ENCODE data around the gene C20orf202.

Gene C20orf202

DNA sequence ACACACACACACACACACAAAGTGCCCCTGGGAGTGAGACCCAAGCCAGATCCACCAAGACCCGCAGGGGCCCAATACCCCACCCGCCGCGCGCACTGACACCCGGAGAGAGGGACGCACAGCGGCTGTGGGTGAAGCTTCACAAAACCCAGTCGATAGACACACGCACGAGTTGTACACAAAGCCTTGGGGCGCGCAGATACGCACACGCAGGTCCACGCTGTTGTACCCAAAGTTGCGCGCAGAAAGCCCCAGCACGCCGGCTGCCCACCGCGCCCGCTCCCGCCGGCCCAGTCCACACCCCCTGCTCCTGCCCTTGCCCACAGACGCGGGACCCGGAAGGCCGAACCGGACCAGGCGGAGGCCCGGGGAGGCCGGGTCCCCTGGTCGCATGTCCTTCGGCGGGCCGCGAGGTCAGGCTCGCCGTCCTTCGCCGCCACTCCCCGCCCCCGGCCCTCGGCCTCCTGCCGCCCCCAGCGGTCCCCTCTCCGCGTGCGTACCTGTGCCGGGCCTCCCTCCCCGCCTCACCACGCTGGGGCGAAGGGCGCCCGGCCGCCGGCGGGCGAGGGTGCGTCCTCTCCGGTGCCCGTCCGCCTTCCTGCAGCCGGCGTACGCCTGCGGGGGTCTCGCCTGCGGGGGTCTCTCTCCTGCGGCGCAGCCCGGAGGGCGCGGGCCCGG is 18.5 kb upstream of the C20orf202 start, which contains the start of gene TMEM74B:
TSS of gene TMEM74B (minus strand) at position 344 of the 678 bp plus-strand sequence. CDS start 1,180 bp downstream, outside the sequence.
- DNase-seq, result no peak

DNA sequence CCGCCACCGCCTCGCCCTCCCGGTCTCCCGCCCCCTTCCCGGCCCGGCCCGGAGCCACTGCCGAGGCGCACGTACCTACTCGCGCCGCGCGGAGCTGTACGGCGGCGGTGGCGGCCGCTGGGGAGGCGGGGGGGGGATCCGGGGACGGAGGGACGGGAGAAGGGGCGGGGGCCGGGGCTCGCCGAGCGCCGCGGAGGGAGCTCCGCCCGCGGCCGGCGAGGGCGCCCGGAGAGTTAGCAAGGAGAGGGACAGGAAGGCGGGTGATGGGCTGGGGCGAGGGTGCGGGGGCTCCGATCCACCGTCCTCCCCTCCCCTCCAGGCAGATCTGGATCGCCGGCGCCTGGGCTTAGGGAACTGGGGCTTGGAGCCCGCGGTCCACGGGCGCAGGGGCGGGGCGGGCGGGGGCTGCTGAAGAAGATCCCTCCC is 17.9 kb upstream of the C20orf202 start:
- no peak for DNase-seq

DNA sequence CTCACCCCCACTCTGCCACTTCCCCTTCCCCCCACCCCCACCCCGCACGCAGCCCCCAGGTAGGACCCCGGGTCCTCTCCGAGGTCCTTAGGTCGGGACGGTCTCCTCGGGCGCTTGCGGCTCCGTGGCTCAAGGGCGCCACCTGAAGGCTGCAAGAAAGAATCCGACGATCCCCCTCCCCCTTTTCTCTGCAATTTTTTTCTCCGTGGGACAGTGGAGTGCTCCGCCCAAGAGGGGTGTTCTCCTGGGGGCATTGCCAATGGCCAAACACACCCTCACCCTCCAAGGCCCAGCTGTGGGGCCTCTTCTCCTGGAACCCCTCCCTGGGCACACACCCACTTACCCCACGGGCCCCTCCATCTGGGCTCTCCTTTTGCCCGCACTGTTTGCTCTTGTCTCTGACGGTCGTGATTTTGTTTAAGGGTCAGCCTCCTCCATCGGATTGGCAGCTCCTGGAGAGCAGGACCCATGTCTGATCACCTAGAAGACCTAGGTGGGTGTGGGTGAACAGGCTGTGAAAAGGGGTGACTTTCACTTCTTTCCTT is 17.4 kb upstream of the C20orf202 start:
- peak; percentile 51 for DNase-seq

- DNase-seq, result no peak
These were observed 16.8 kb upstream of the C20orf202 start for GRCh38 chr20:1186367-1186991.

DNA sequence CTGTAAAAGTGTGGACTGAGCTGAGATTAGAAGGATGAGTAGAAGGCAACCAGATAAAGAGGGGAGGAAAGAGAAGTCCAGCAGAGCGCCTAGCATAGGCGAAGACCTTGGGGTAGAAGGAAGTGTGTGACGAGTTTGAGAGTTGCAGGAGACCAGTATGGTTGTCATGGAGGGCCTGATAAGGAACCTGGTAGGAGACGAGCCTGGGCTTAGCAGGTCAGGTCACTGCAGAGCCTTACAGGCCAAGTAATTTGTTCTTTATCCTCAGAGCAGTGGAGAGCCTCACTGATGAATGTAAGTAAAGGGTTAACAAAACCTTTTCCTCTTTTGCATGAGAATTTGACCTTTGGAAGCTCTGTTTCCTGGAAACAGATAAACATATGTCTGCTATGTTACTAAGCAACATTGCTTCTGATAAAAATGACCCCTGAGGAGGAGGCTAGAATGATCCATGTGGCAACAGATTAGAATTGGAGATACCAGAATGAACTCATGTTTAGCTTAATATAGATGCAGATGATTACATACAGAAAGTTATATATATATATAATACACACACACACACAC is 15.6 kb upstream of the C20orf202 start:
- no peak for DNase-seq

DNA sequence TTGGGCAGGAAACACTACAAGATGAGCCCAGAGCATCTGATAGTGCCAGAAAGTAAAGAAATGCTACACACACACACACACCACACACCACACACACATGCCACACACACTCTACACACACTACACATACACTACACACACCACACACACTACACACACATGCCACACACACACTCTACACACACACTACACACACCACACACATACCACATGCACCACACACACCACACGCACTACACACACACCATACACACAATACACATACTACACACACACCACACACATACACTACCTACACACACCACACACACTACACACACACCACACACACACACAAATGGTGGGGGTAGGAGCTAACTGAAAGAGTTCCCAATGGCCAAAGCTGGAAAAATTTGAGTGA is 14.9 kb upstream of the C20orf202 start:
- DNase-seq, result no peak

- DNase-seq, result no peak
These were observed 13.4 kb upstream of the C20orf202 start for GRCh38 chr20:1189827-1190226.

DNA sequence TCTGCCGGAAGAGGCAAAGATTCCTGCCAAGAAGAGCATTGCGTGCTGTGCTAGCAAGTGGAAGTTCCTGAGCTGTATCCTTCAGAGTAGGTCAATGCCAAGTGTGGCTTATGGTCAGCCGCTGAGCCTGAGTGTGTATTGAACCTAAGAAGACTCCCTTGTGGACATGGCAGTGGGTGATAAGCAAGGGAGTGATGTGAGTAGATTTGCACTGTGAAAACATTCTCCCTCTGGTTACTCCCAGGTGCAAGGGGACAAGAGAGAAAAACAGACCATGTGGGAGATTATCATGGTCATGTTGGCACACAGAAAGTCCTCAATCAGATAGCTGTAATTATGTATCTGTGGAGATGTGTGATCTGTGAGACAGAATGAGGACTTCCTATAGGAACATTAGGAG is 12.4 kb upstream of the C20orf202 start:
- no peak for DNase-seq

DNA sequence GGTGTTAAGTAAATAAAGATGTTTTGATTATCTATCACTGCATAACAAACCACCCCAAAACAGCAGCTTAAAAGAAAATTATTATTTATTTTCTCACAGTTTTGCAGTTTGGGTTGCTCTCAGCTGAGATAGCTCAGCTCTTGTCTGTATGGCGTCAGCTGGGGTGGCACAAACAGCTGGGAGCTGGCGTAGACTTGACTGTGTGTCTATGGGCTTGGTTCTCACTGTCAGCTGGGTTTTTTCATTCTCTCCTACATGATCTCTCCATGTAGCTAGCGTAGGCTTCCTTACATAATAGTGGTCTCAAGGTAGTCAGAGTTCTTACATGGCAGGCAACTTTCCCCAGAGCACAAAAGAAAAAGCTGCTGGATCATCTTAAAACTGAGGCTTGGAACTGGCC is 12.0 kb upstream of the C20orf202 start:
- no peak for DNase-seq

- no peak for DNase-seq
These were observed 8.0 kb upstream of the C20orf202 start for GRCh38 chr20:1195226-1195625.

DNA sequence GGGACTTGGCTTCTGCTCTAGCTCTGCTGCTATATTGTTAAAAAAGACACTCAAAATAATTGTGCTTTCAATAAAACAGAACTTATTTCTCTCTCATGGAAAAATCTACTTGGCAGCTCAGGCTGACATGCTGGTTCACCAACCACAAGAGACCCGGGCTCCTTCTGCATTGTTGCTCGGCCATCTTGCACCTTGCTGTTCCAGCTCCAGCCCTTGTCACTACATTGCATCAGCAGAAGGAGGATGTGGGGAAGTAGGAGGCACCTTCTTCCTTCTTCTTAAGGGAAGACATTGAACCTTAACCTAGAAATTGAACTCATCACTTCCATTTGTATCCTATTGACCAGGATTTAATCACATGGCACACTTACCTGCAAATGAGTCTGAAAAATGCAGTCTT is 6.6 kb upstream of the C20orf202 start:
- DNase-seq, result no peak

DNA sequence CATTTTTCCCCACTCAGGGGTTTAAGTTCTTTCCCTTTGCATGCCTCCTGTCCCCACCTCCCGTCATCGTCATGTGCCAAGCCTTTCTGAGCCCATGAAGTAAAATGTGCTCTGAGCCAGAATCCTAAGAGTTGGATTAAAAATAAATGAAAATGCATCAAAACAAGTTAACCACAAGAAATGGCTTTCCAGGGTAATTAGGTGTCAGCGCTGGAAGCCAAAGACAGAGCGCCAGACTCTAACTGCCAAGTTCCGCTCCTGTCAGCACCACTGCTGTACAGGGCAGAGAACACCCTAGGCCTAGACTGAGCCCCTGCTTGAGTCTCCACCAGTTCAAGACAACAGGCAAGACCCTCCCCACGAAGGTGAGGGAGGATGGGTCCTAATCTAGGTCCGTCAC is 5.5 kb upstream of the C20orf202 start:
- no peak for DNase-seq

- no peak for DNase-seq
These were observed 4.5 kb upstream of the C20orf202 start for GRCh38 chr20:1198751-1199150.

DNA sequence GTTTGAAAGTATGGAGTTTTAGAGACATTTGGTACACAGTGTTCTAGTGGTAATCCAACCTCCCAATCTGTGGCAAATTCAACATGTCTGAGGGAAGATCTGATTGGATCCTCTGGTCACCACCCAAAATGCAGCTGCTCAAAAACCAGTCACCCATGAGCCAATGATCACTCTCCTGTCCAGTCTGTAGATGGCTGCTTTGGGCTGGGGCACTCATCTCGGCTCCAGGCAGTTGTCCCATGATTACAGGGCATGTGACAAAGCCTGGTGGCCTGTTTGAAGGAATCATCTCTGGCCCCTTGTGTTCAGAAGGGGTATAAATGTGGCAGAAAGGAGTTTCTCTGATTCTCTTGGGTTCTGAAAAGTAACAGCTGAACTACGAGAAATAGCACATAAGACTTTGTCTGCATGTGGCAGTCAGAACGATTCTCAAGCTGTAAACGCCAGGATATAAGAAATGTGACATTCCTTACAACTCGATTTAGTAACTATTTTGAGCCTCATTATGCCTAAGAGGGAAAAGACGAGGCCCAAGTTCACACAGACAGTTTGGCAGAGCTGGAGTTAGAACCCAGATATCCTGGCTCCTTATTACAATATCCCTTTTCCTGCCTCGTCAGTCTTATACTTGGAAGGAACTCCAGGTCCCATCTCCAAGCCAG is 3.9 kb upstream of the C20orf202 start:
- DNase-seq, result no peak

GRCh38 chr20:1199964-1200363 is 3.3 kb upstream of the C20orf202 start:
- no peak for DNase-seq

- DNase-seq, result no peak
These were observed 376 bp downstream of the C20orf202 start for GRCh38 chr20:1203630-1204029.

GRCh38 chr20:1204113-1204512 is 859 bp downstream of the C20orf202 start:
- no peak for DNase-seq

DNA sequence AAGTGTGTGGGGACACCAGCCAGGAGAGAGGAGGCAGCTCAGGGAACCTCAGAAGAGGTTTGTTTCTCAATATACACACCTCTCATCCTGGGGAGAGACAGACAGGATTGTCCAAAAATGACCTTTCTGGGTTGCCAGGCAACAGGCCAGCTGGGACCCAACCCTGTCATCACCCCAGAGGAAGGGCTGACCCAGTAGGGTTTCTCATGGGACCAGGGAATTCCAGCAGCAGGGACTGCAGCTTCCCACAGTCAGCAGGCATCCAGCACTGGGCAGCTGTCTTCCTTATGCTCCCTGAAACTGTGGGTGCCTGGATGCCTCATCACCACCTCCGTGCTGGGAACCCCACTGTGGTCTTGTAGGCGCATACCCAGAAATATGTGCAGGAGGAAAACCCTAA is 1.3 kb downstream of the C20orf202 start:
- DNase-seq, result no peak

- no peak for DNase-seq
These were observed 2.5 kb downstream of the C20orf202 start for GRCh38 chr20:1205802-1206201.

DNA sequence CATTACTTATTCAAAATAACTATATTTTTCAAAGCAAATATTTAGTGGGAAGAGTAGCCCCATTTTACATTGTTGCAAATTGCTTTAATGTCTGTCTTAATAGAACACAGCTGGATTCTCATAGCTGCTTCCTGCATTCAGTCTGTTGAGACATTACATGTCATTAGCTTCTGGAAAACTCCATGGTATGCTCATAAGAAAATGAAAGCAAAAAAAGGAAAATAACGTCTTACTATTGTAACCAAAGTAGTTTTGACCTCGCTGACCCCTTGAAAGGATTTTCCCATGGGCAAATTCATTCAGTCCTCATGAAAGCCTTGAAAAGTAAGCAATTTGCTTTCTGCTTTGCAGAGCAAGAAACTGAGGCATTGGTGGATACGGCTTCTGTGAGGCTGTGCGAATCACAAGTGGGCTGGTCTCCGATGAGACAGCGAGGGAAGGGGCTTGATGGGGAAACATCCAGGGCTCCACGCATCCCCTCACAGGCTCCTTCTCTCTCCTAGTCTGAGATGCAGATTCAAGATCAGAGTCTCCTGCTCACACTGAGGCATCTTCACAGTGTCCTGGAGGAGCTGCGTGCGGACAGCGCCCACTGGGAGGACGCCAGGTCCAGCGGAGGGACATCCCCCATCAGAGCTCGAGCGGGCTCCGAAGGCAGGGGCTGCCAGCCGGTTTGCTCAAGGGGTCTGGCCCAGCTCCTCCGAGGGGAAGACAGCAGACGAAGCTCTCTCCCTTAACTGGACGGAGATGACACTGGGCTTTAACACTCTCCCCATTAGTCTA is 3.3 kb downstream of the C20orf202 start:
- DNase-seq, result no peak

DNA sequence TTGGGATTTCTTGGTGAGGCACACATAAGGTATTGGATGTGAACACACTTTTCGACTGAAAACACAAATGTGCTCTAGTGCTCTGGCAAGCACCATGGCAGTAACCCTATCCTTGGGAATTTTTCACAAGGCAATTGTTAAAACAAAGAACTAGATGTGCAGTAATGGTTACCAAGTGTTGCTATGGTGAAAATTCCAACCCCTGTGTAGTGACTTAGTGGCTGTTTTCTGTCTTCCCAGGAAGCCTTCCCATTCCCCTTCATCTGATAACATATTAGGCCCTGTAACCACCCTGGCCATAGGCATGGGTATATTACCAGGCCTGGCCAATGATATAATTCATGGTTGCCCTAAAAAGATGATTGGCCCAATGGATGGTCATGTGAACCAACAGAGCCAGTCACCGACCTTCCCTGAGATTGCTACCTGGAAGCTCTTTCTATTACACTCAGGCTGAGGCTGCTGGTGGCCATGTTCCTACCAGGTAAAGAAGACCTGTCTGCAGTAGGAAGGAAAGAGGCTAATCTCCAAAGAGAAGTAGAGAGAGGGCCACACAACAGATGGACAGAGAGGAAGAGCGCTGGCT is 4.1 kb downstream of the C20orf202 start:
- no peak for DNase-seq
